GM06990 (cell line): Measurements from ENCODE around the gene IGLL5.
A peak's percentile ranks its signal among the peaks of the same experiment; 100 is the strongest.

Experiments used
- DNase-seq: peaks from one replicate; pipeline ENCODE4 v3.0.0-alpha.2; 2011; ENCODE audit not compliant: insufficient read length; ENCODE audit errors: extremely low read depth
- H3K27me3 ChIP-seq: replicated peaks from 2 replicates; pipeline ENCODE4 v1.6.0; 2011; ENCODE audit warnings: low read length; ENCODE audit not compliant: control insufficient read depth, insufficient read depth
- H3K36me3 ChIP-seq: 2 replicates; pipeline ENCODE4 v1.5.1; 2011; ENCODE audit warnings: low read length; ENCODE audit not compliant: control insufficient read depth, insufficient read depth
- H3K4me3 ChIP-seq: replicated peaks from 2 replicates; pipeline ENCODE4 v1.5.1; 2011; ENCODE audit warnings: low read depth, mild to moderate bottlenecking, control low read depth, low read length
- CTCF ChIP-seq: IDR thresholded peaks from 2 replicates; pipeline ENCODE4 v1.5.1; 2011; ENCODE audit warnings: low read length, control low read depth, mild to moderate bottlenecking, inconsistent platforms; ENCODE audit not compliant: insufficient read depth, poor library complexity, severe bottlenecking

IGLL5 gene

GRCh38 chr22:22881116-22882000, 6.3 kb upstream of the IGLL5 start:
- no peak for TF ChIP-seq CTCF
- no peak for DNase-seq
- H3K4me3 ChIP-seq, result no peak overlapping the region
- H3K27me3 ChIP-seq, result no peaks in the 10 kb centered on the region
- no peaks in the 10 kb centered on the region for H3K36me3 ChIP-seq

GRCh38 chr22:22882033-22882717, 5.4 kb upstream of the IGLL5 start:
- Histone ChIP-seq H3K27me3 (no peaks in the 10 kb centered on the region), H3K36me3 (no peaks in the 10 kb centered on the region), H3K4me3 (peak overlapping the region; percentile 29)
- DNase-seq, result no peak
- no peak for TF ChIP-seq CTCF

DNA sequence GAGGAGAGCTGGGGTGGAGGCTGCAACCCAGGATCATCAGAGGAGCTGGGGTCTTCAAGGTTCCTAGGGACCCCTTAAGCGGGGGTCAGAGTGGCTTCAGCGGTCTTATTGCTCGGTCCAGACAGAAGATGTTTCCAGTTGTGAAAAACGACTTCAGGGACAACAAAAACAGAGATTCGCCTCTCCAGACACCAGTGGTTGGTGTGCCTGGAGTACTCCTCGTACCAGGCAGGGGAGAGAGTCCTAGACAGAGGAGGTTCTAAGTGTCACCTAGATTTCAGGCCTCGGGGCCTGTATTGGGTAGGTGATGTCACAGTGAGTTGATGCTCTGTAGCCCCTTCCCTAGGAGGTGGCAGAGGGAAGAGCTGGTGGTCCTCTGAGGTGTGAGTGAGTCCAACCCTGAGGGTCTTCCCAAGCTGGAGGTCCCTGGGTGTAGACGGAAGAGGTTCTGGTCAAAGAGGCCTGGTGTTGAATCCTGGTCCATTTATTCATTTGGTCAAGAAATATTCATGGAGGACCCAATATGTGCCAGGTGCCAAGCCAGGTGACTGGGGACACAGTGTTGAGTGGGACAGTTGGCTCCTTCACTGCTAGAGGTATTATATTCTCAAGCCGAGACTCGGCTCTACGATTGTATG, 4.4 kb upstream of the IGLL5 start:
- Histone ChIP-seq H3K36me3 (no peaks in the 10 kb centered on the region), H3K4me3 (no peak overlapping the region; the same call in 1 of the 2 replicates), H3K27me3 (no peaks in the 10 kb centered on the region)
- no peak for TF ChIP-seq CTCF
- no peak for DNase-seq

- no peaks in the 10 kb centered on the region for H3K36me3 ChIP-seq
- no peak overlapping the region for H3K4me3 ChIP-seq
- no peaks in the 10 kb centered on the region for H3K27me3 ChIP-seq
- DNase-seq, result no peak
- peak; percentile 77 for TF ChIP-seq CTCF
These were observed 3.4 kb upstream of the IGLL5 start for GRCh38 chr22:22884010-22884887.
